Muscle layer of colon (tissue), 2 donors: ENCODE results near the gene GNMT.

Experiments used
- H3K27ac ChIP-seq: one replicate; pipeline ENCODE4 v1.7.0; 2013; ENCODE audit warnings: low read depth, mild to moderate bottlenecking, low read length, moderate library complexity
- H3K27me3 ChIP-seq, 2 donors: one replicate each; pipeline ENCODE4 v1.7.0; 2013; ENCODE audit warnings: low read length in 2 of 2, mild to moderate bottlenecking in 2 of 2; ENCODE audit not compliant: insufficient read depth in 2 of 2, control insufficient read depth in 1 of 2
- H3K36me3 ChIP-seq: one replicate; pipeline ENCODE4 v1.7.0; 2013; ENCODE audit warnings: mild to moderate bottlenecking, low read length; ENCODE audit not compliant: insufficient read depth
- H3K4me1 ChIP-seq: one replicate; pipeline ENCODE4 v1.7.0; 2013; ENCODE audit warnings: mild to moderate bottlenecking, low read length; ENCODE audit not compliant: insufficient read depth
- H3K4me3 ChIP-seq, 2 donors: one replicate each; pipeline ENCODE4 v1.7.0; 2013; ENCODE audit warnings: low read length in 2 of 2, low read depth in 1 of 2, mild to moderate bottlenecking in 1 of 2, moderate library complexity in 1 of 2
- H3K9ac ChIP-seq: one replicate; pipeline ENCODE4 v1.7.0; 2013; ENCODE audit warnings: low read length
- H3K9me3 ChIP-seq: one replicate; pipeline ENCODE4 v1.7.0; 2013; ENCODE audit warnings: mild to moderate bottlenecking, low read length
- donor health status: abdominal sarcoma.
- donor health status: Adenocarcinoma of cecum.

The GNMT gene

GRCh38 chr6:42967228-42967627, 6.7 kb downstream of the GNMT start:
- H3K36me3 ChIP-seq = peaks cover 48% of the 10 kb centered on the region

GRCh38 chr6:42968126-42968701, 7.7 kb downstream of the GNMT start:
- H3K36me3 ChIP-seq = peaks cover 48% of the 10 kb centered on the region
- no peak overlapping the region for H3K9ac ChIP-seq
- no peaks in the 10 kb centered on the region for H3K4me1 ChIP-seq
- H3K27me3 ChIP-seq = no peaks in the 10 kb centered on the region
- no peak overlapping the region for H3K27ac ChIP-seq
- no peaks in the 10 kb centered on the region for H3K9me3 ChIP-seq
- no peak overlapping the region for H3K4me3 ChIP-seq

More at GRCh38 chr6:42967228-42967627, 6.7 kb downstream of the GNMT start:
- Histone ChIP-seq H3K9me3 (no peaks in the 10 kb centered on the region), H3K27me3 (no peaks in the 10 kb centered on the region), H3K9ac (no peak overlapping the region), H3K4me3 (no peak overlapping the region), H3K4me1 (no peaks in the 10 kb centered on the region), H3K27ac (no peak overlapping the region)

GRCh38 chr6:42968783-42969182, 8.2 kb downstream of the GNMT start:
- H3K9me3 ChIP-seq = no peaks in the 10 kb centered on the region
- no peak overlapping the region for H3K9ac ChIP-seq
- no peaks in the 10 kb centered on the region for H3K4me1 ChIP-seq
- no peak overlapping the region for H3K27ac ChIP-seq
- H3K36me3 ChIP-seq = peaks cover 49% of the 10 kb centered on the region
- H3K27me3 ChIP-seq = no peaks in the 10 kb centered on the region
- no peak overlapping the region for H3K4me3 ChIP-seq

- Histone ChIP-seq H3K36me3 (peaks cover 45% of the 10 kb centered on the region), H3K27ac (no peak overlapping the region), H3K4me1 (no peaks in the 10 kb centered on the region), H3K9me3 (no peaks in the 10 kb centered on the region), H3K9ac (no peak overlapping the region), H3K27me3 (no peaks in the 10 kb centered on the region), H3K4me3 (no peak overlapping the region)
Observed at GRCh38 chr6:42969431-42969830, 8.9 kb downstream of the GNMT start.

- Histone ChIP-seq H3K9me3 (no peaks in the 10 kb centered on the region), H3K4me3 (no peak overlapping the region), H3K4me1 (no peaks in the 10 kb centered on the region), H3K9ac (no peak overlapping the region), H3K27me3 (no peaks in the 10 kb centered on the region), H3K27ac (no peak overlapping the region), H3K36me3 (peaks cover 40% of the 10 kb centered on the region)
Observed at GRCh38 chr6:42969934-42970333, 9.4 kb downstream of the GNMT start.

- Histone ChIP-seq H3K36me3 (peaks cover 31% of the 10 kb centered on the region), H3K27ac (no peak overlapping the region), H3K9ac (no peak overlapping the region)
Observed at GRCh38 chr6:42970871-42971612, 10.5 kb downstream of the GNMT start.

GRCh38 chr6:42971746-42972327, 11.3 kb downstream of the GNMT start:
- no peak overlapping the region for H3K4me3 ChIP-seq
- no peak overlapping the region for H3K9ac ChIP-seq
- H3K9me3 ChIP-seq = no peaks in the 10 kb centered on the region
- H3K27ac ChIP-seq = no peak overlapping the region
- peaks cover 2% of the 10 kb centered on the region for H3K4me1 ChIP-seq
- peaks cover 23% of the 10 kb centered on the region for H3K36me3 ChIP-seq
- H3K27me3 ChIP-seq = no peaks in the 10 kb centered on the region

More at GRCh38 chr6:42970871-42971612, 10.5 kb downstream of the GNMT start:
- no peak overlapping the region for H3K4me3 ChIP-seq
- H3K4me1 ChIP-seq = no peaks in the 10 kb centered on the region
- H3K9me3 ChIP-seq = no peaks in the 10 kb centered on the region
- no peaks in the 10 kb centered on the region for H3K27me3 ChIP-seq

- no peaks in the 10 kb centered on the region for H3K9me3 ChIP-seq
- no peaks in the 10 kb centered on the region for H3K27me3 ChIP-seq
- H3K27ac ChIP-seq = no peak overlapping the region
- peaks cover 16% of the 10 kb centered on the region for H3K4me1 ChIP-seq
- H3K36me3 ChIP-seq = peaks cover 11% of the 10 kb centered on the region
- no peak overlapping the region for H3K4me3 ChIP-seq
- no peak overlapping the region for H3K9ac ChIP-seq
Observed at GRCh38 chr6:42973926-42974325, 13.4 kb downstream of the GNMT start.

- Histone ChIP-seq H3K27ac (no peak overlapping the region), H3K27me3 (no peaks in the 10 kb centered on the region), H3K36me3 (peaks cover 4% of the 10 kb centered on the region), H3K9ac (no peak overlapping the region), H3K4me3 (no peak overlapping the region), H3K4me1 (peaks cover 23% of the 10 kb centered on the region), H3K9me3 (no peaks in the 10 kb centered on the region)
Observed at GRCh38 chr6:42974919-42975505, 14.5 kb downstream of the GNMT start.

GRCh38 chr6:42978487-42978838, 17.9 kb downstream of the GNMT start:
- Histone ChIP-seq H3K4me1 (peaks cover 25% of the 10 kb centered on the region), H3K27ac (peak overlapping the region; percentile 92), H3K4me3 (peak overlapping the region; percentile 75 to 85), H3K27me3 (no peaks in the 10 kb centered on the region), H3K9me3 (no peaks in the 10 kb centered on the region), H3K9ac (peak overlapping the region; percentile 84), H3K36me3 (peaks cover 4% of the 10 kb centered on the region)

GRCh38 chr6:42978839-42979522, 18.4 kb downstream of the GNMT start, which contains the start of gene PEX6:
Gene PEX6, minus strand, starts transcription at chr6:42979181. Its CDS starts 31 bp downstream, at chr6:42979150.
- Histone ChIP-seq H3K36me3 (peaks cover under 1% of the 10 kb centered on the region), H3K4me1 (peaks cover 25% of the 10 kb centered on the region), H3K9ac (peak within 1 kb of the TSS; percentile 84), H3K27me3 (no peaks in the 10 kb centered on the region), H3K27ac (peak within 1 kb of the TSS; percentile 92), H3K4me3 (peak within 1 kb of the TSS; percentile 75 to 85), H3K9me3 (no peaks in the 10 kb centered on the region)
